Activated CD8-positive, alpha-beta memory T cell treated with anti-CD3 and anti-CD28 coated beads, Interleukin-2, amount 10 ng/mL, durations not matched to agents 7 days and 5 days (primary cell): ENCODE data around the gene TNIP1. TPM values are rescaled to one million over a fixed set of nuclear protein-coding genes. Genes with fewer than 3 reads are reported as not detected.

Source experiments
- ATAC-seq: fragments of 150-1000 bp; cut with Tn5 transposase; one replicate; pipeline ENCODE4 v1.10.0; 2021; ENCODE audit warnings: moderate library complexity
- CTCF ChIA-PET: fragments of 350-600 bp; sonication (Branson Sonifier 250); formaldehyde crosslinking; loops from one replicate; lab custom pipeline; 2021; ENCODE audit warnings: antibody characterized with exemption; lab: Charles Lee
- DNase-seq: peaks from one replicate; pipeline ENCODE4 v3.0.0-alpha.2; 2020
- H3K27ac Mint-ChIP-seq: one replicate; pipeline ENCODE4 v1.8.0; 2021; ENCODE audit warnings: mild to moderate bottlenecking, mixed read lengths
- H3K27me3 Mint-ChIP-seq: one replicate; pipeline ENCODE4 v1.8.0; 2021; ENCODE audit warnings: mixed read lengths
- H3K36me3 Mint-ChIP-seq: one replicate; pipeline ENCODE4 v1.8.0; 2021; ENCODE audit warnings: mild to moderate bottlenecking, mixed read lengths
- H3K4me1 Mint-ChIP-seq: one replicate; pipeline ENCODE4 v1.8.0; 2021; ENCODE audit warnings: mixed read lengths
- H3K4me3 Mint-ChIP-seq: one replicate; pipeline ENCODE4 v1.8.0; 2021; ENCODE audit warnings: mild to moderate bottlenecking, moderate library complexity, mixed read lengths
- H3K9me3 Mint-ChIP-seq: one replicate; pipeline ENCODE4 v1.8.0; 2022; ENCODE audit warnings: low read depth, mixed read lengths
- total RNA-seq, 2 experiments: library from RNA; stranded (reverse); gene quantifications; one replicate each; pipeline ENCODE4 v1.2.3, GENCODE V29; 2021

Gene TNIP1
- total RNA-seq, 2 experiments from 2014 or later: 136 to 201 TPM

DNA sequence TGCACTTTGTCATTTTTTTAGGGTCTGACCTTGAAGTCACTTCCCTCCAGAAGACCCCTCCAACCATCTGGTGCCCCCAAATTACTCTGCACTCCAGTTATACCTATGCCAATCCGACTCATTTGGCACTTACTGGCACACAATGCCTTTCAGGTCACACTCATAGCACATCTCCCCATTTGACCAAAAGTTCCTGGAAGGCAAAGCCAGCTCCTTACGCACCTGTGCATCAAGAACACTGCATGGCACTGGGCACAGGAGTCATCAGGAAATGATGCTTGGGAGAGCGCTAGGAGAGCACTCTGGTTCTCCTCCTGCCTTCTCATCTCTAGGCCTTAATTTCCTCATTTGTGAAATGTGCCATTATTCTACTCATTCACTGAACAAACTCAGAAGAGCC lies 2.9 kb downstream of the TNIP1 start:
- peaks cover 48% of the 10 kb centered on the region for H3K36me3 Mint-ChIP-seq
- peak overlapping the region; percentile 78 for H3K27ac Mint-ChIP-seq
- H3K27me3 Mint-ChIP-seq: no peaks in the 10 kb centered on the region
- peaks cover 60% of the 10 kb centered on the region for H3K4me1 Mint-ChIP-seq
- ATAC-seq (no peak), DNase-seq (no peak)
- H3K4me3 Mint-ChIP-seq: peak overlapping the region; percentile 78
- CTCF ChIA-PET: interaction anchor here (0.8 to 6.3 kb wide), 6 partner anchors 9 to 240 kb away, joined by 3 to 39 read pairs (median 4); no protein-coding TSS in a partner anchor
- no peaks in the 10 kb centered on the region for H3K9me3 Mint-ChIP-seq

GRCh38 chr5:151077419-151077818 lies 3.4 kb downstream of the TNIP1 start:
- DNase-seq (no peak), ATAC-seq (no peak)
- Mint-ChIP-seq H3K4me3 (no peak overlapping the region), H3K27me3 (no peaks in the 10 kb centered on the region), H3K36me3 (peaks cover 48% of the 10 kb centered on the region), H3K9me3 (no peaks in the 10 kb centered on the region), H3K27ac (no peak overlapping the region), H3K4me1 (peaks cover 54% of the 10 kb centered on the region)
- CTCF ChIA-PET: interaction anchor here (1.3 to 2.9 kb wide), 2 partner anchors 8 to 48 kb away, joined by 4 to 11 read pairs; no protein-coding TSS in a partner anchor

GRCh38 chr5:151076616-151077015 lies 4.2 kb downstream of the TNIP1 start:
- DNase-seq (no peak), ATAC-seq (no peak)
- CTCF ChIA-PET: interaction anchor here (1.1 to 1.3 kb wide), 2 partner anchors 40 to 49 kb away, joined by 4 to 5 read pairs; no protein-coding TSS in a partner anchor
- H3K4me1 Mint-ChIP-seq: peaks cover 50% of the 10 kb centered on the region
- peaks cover 49% of the 10 kb centered on the region for H3K36me3 Mint-ChIP-seq
- no peaks in the 10 kb centered on the region for H3K9me3 Mint-ChIP-seq
- no peak overlapping the region for H3K4me3 Mint-ChIP-seq
- H3K27me3 Mint-ChIP-seq: no peaks in the 10 kb centered on the region
- no peak overlapping the region for H3K27ac Mint-ChIP-seq

DNA sequence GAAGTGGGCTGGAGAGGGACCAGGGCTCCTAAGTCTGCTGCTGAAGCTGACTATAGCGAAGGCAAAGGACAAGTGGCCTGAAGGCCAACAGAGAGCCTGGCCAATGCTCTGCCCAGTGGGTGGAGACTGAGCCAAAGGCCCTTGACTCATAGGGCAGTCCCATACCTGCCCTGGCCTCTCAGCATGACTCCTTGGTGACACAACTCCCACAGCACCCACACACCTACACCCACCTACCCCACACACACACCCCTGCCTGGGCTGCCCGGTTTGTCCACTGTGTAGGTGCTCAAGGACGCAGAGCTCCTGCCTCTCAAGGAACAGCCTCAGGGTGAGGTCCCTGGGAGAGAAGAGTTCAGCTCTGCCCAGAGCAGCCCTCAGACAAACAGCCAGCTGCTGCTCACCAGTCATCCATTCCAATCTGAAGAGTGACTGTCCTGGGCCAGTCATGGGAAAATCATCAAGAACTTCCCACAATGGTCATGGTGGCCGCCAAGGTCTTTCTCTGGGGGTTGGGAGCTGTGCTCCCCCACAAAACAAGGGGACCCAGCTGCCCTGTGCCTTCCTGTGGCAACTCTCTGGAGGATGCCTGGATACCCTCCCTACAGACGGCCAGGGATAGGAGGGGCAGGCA lies 5.0 kb downstream of the TNIP1 start:
- H3K36me3 Mint-ChIP-seq: peaks cover 51% of the 10 kb centered on the region
- no peak for ATAC-seq

DNA sequence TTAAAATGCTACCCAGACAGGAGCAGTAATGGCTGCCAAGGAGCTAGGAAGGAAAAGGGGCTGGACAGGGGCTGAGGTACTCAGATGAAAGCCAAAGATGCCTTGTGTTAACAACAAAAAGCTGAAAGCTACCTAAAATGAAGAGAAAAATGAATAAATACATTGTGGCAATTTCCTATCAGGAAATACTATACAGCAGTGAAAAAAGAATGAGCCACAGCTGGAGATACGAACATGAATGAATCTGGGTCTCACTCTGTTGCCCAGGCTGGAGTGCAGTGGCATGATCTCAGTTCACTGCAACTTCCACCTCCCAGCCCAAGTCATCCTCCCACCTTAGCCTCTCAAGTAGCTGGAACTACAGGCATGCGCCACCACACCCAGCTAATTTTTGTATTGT lies 6.3 kb downstream of the TNIP1 start:
- Mint-ChIP-seq H3K9me3 (no peaks in the 10 kb centered on the region), H3K36me3 (peaks cover 51% of the 10 kb centered on the region), H3K4me1 (peaks cover 56% of the 10 kb centered on the region), H3K27me3 (no peaks in the 10 kb centered on the region), H3K27ac (no peak overlapping the region), H3K4me3 (no peak overlapping the region)
- ATAC-seq (no peak), DNase-seq (no peak)
- CTCF ChIA-PET: no interaction called here

More for the DNA sequence above, 5.0 kb downstream of the TNIP1 start:
- Mint-ChIP-seq H3K9me3 (no peaks in the 10 kb centered on the region), H3K4me3 (no peak overlapping the region), H3K4me1 (peaks cover 49% of the 10 kb centered on the region), H3K27me3 (no peaks in the 10 kb centered on the region), H3K27ac (peak overlapping the region; percentile 29)
- CTCF ChIA-PET: interaction anchor here (1.1 to 1.3 kb wide), 2 partner anchors 40 to 50 kb away, joined by 4 to 5 read pairs; no protein-coding TSS in a partner anchor
- DNase-seq: no peak

GRCh38 chr5:151073280-151073679 lies 7.6 kb downstream of the TNIP1 start:
- DNase-seq: no peak
- Mint-ChIP-seq H3K4me3 (no peak overlapping the region), H3K36me3 (peaks cover 50% of the 10 kb centered on the region), H3K27me3 (no peaks in the 10 kb centered on the region), H3K4me1 (peaks cover 57% of the 10 kb centered on the region), H3K27ac (no peak overlapping the region), H3K9me3 (no peaks in the 10 kb centered on the region)
- ATAC-seq: no peak
- CTCF ChIA-PET: interaction anchor here (0.7 to 1.1 kb wide), 2 partner anchors 90 to 180 kb away, joined by 3 to 4 read pairs; partner anchors contain the start of gene GM2A

DNA sequence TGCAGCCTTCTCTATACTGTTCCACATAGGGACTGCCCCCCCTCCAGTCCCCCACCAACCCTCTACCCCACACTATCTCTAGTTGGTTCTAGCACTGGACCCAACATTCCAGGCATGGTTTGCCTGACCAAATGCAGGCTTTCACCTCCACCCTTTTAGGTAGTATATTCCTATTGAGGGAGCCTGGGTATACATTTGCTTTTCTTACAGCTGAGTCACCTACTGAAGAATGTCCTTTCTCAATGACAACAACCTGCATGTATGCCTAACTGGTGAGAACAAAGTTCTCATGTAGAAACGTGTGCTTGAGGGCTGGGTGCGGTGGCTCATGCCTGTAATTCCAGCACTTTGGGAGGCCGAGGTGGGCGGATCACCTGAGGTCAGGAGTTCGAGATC lies 8.2 kb downstream of the TNIP1 start:
- H3K27me3 Mint-ChIP-seq: no peaks in the 10 kb centered on the region
- H3K4me1 Mint-ChIP-seq: peaks cover 57% of the 10 kb centered on the region
- H3K36me3 Mint-ChIP-seq: peaks cover 50% of the 10 kb centered on the region
- H3K9me3 Mint-ChIP-seq: no peaks in the 10 kb centered on the region
- no peak overlapping the region for H3K4me3 Mint-ChIP-seq
- ATAC-seq (no peak), DNase-seq (no peak)
- no peak overlapping the region for H3K27ac Mint-ChIP-seq
- CTCF ChIA-PET: interaction anchor here (0.7 to 1.1 kb wide), 2 partner anchors 91 to 180 kb away, joined by 3 to 4 read pairs; partner anchors contain the start of gene GM2A

GRCh38 chr5:151071848-151072629 lies 8.8 kb downstream of the TNIP1 start:
- no peak for DNase-seq
- no peaks in the 10 kb centered on the region for H3K9me3 Mint-ChIP-seq
- no peaks in the 10 kb centered on the region for H3K27me3 Mint-ChIP-seq
- no peak overlapping the region for H3K4me3 Mint-ChIP-seq
- peaks cover 57% of the 10 kb centered on the region for H3K4me1 Mint-ChIP-seq
- no peak overlapping the region for H3K27ac Mint-ChIP-seq
- peaks cover 50% of the 10 kb centered on the region for H3K36me3 Mint-ChIP-seq
- no peak for ATAC-seq
- CTCF ChIA-PET: interaction anchor here (0.8 to 1.1 kb wide), 3 partner anchors 18 to 91 kb away, joined by 3 to 4 read pairs (median 3); no protein-coding TSS in a partner anchor

GRCh38 chr5:151071021-151071420 lies 9.8 kb downstream of the TNIP1 start:
- Mint-ChIP-seq H3K27me3 (no peaks in the 10 kb centered on the region), H3K4me3 (no peak overlapping the region), H3K9me3 (no peaks in the 10 kb centered on the region), H3K36me3 (peaks cover 48% of the 10 kb centered on the region), H3K27ac (no peak overlapping the region), H3K4me1 (peaks cover 57% of the 10 kb centered on the region)
- CTCF ChIA-PET: interaction anchor here (0.7 to 1.3 kb wide), 6 partner anchors 11 to 94 kb away, joined by 3 to 5 read pairs (median 3); no protein-coding TSS in a partner anchor
- no peak for ATAC-seq
- DNase-seq: no peak

DNA sequence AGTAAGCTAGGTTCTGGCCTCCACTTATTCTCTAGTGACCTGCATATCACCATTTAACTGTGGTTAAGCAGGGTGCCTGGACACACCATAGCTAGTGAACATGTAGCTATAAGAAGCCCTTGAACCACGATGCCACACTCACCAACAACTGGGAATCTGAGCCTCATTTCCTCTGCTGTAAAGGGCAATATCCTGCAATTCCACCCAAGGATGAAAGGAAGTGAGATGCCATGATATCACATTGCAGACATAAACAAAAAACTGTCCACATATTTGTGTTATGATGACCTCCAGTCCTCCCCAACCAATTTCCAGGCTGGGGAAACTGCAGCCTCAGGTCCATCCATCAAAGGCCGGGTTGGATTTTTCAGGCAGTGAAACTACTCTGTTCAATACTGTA lies 10.4 kb downstream of the TNIP1 start:
- Mint-ChIP-seq H3K9me3 (no peaks in the 10 kb centered on the region), H3K27me3 (no peaks in the 10 kb centered on the region), H3K4me3 (no peak overlapping the region), H3K36me3 (peaks cover 48% of the 10 kb centered on the region), H3K4me1 (peaks cover 57% of the 10 kb centered on the region), H3K27ac (no peak overlapping the region)
- no peak for DNase-seq
- CTCF ChIA-PET: interaction anchor here (0.8 to 2.5 kb wide), 6 partner anchors 8 to 94 kb away, joined by 3 to 11 read pairs (median 4); no protein-coding TSS in a partner anchor
- ATAC-seq: no peak

- peak; percentile 58 for DNase-seq
- H3K27ac Mint-ChIP-seq: peak overlapping the region; percentile 67
- peak; percentile 66 for ATAC-seq
- H3K36me3 Mint-ChIP-seq: peaks cover 35% of the 10 kb centered on the region
- no peaks in the 10 kb centered on the region for H3K27me3 Mint-ChIP-seq
- H3K9me3 Mint-ChIP-seq: no peaks in the 10 kb centered on the region
- peaks cover 61% of the 10 kb centered on the region for H3K4me1 Mint-ChIP-seq
- CTCF ChIA-PET: interaction anchor here (1.1 to 2.5 kb wide), 6 partner anchors 10 to 57 kb away, joined by 3 to 11 read pairs (median 4); partner anchors contain the start of gene TNIP1
- H3K4me3 Mint-ChIP-seq: no peak overlapping the region
These were observed 12.2 kb downstream of the TNIP1 start for GRCh38 chr5:151068433-151069197.

- peaks cover 35% of the 10 kb centered on the region for H3K36me3 Mint-ChIP-seq
- no peak overlapping the region for H3K4me3 Mint-ChIP-seq
- H3K27me3 Mint-ChIP-seq: no peaks in the 10 kb centered on the region
- no peak for DNase-seq
- H3K9me3 Mint-ChIP-seq: no peaks in the 10 kb centered on the region
- no peak for ATAC-seq
- peaks cover 65% of the 10 kb centered on the region for H3K4me1 Mint-ChIP-seq
- peak overlapping the region; percentile 67 for H3K27ac Mint-ChIP-seq
- CTCF ChIA-PET: interaction anchor here (0.6 to 2.5 kb wide), 6 partner anchors 11 to 100 kb away, joined by 3 to 11 read pairs (median 4); partner anchors contain the start of gene TNIP1
These were observed 13.0 kb downstream of the TNIP1 start for GRCh38 chr5:151067632-151068432.
